ENCODE data around the gene CLIC6.
A peak's percentile ranks its signal among the peaks of the same experiment; 100 is the strongest.
"Not testable (repeated sequence)": the region's sequence is repeated elsewhere in the genome, so short reads cannot be mapped to it uniquely, and the experiment has no call there.

Gene CLIC6

DNA sequence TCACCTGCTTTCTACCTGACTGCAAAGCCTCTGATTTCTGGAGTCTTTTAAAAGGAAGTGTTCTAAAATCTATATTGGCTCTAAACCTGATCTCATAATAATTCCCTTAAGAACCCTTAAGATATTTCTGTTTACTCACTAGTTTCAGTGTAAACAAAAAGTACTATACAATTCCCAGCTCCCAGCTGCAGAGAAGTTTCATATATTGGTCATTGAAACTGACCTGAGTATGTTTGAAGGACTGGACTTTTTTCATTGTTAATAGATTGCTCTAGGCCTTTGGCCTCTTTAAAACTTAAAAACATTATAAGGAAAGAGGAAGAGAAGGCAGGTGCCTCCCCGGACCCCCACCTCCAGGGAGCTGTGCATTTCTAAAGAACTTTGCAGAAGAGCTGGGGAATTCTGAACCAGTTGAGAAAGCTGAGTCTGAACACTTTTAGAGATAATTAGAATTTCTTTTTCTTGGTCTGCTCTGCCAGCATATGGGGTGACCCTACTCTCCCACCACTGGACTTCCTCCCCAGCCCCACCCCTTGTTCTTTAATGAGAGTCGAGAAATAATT is 23.7 kb downstream of the CLIC6 start:
- DNase-seq (ENCODE audit: low read depth in 3 of 3), result no peak

DNA sequence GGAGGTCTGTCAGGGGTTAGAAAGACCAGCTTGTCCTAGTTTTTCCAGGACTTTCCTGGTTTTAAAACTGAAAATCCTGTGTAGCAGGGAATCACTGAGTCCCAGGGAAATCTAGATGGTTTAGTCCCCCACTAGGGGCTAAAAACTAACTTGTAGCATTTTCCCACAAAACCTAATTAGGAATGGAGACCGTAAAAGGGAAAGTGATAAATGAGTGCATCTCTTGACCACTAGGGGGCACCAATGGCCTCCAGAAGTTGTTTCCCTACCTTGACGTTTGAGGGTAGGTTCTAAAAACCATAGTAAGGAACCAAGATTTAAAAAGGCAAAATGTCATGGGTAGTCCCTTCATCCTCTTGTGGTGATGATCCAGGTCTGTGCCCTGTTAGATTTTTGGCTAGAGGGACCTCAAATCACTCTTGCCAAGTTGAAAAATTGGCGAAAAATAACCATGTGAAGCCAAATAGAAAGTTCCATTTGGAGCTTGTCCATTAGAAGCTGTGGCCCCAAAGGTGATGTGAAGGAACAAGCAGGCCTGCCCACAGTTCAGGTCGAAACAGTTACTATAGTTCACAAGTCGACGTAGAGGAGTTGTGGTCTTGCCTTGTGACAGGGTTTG is 24.5 kb downstream of the CLIC6 start:
- peak in 2 of 3 experiments; percentile 24 to 48 for DNase-seq (ENCODE audit: low read depth in 3 of 3)

DNA sequence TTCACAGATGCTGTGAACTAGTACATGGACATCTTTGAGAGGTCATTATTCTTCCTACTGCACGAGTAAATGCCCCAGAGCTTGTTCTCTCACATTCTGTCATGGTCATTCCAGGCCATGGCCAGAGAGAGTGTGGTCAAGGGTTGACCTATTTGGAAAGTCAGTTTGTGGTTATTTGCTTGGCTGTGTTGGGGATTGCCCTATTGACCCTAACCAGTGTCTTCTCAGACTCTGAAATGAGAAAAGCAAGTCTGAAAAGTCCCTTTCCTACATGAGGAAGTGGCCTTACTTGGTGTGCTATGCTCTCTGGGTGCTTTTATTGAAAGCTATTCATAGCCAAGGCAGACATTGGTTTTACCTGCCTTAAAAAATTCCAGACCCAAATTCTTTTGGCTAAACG is 26.6 kb downstream of the CLIC6 start:
- no peak for DNase-seq (ENCODE audit: low read depth in 3 of 3)

DNA sequence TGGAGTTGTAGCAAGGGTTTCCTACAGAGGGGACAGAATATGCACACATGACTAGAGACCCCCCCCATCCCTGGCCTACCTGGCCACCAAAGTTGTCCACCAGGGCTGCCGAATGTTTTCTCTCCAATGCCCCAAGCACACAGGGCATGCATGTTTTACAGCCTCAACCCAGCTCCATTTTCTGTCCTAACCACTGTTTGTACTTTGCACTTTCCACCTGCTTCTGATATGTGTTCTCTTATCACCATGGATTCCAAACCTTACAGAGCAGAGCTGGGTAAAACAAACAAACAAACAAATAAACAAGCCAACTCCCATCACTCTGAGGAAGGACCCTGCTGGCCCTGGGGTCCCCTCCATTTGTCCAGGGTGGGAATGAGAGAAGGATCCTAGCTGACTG is 27.3 kb downstream of the CLIC6 start:
- no peak for DNase-seq (ENCODE audit: low read depth in 3 of 3)

DNA sequence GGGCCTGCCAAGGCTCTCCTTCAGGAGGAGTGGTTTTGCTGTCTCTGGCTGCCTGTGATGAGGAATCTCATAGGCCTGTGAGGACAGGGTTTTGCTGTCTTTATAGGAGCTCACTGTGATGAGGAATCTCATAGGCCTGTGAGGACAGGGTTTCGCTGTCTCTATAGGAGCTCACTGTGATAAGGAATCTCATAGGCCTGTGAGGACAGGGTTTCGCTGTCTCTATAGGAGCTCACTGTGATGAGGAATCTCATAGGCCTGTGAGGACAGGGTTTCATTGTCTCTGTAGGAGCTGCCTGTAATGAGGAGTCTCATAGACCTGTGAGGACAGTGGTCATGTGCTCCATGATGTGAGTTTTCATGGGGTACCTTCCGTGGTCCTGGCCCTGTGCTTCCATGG is 29.0 kb downstream of the CLIC6 start:
- DNase-seq (ENCODE audit: low read depth in 3 of 3), result no peak

DNA sequence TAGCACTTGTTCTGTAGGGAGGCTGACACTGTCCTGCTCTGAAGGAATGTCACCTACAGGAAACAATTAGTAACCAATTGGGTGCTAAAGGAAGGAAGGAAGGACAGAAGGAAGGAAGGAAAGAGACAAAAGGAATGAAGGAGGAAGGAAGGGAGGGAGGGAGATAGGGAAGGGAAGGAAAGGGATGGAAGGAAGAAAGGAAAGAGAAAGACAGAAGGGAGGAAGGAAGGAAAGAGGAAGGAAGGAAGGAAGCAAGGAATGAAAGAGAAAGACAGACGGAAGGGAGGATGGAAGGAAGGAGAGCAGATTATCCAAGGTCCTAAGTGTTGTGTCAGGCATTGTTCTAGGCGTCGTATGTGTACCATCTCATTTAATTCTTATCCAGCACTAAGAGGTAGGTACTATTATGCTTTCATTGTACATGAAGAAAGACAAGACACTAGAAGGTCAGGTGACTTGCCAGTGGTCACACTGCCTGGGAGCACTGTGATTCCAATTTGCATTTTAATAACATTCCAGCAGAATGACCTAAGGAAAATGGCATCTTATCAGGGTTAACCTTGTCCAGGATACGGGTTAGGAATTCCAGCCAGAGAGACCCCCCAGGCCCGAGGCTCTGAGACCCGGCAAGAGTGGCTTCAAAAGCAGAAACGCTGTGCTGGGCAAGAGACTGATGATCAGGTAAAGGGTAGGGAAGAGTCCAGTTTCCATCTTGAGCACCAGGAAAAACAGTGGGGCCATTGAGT is 29.6 kb downstream of the CLIC6 start:
- DNase-seq (ENCODE audit: low read depth in 3 of 3), result no peak

DNA sequence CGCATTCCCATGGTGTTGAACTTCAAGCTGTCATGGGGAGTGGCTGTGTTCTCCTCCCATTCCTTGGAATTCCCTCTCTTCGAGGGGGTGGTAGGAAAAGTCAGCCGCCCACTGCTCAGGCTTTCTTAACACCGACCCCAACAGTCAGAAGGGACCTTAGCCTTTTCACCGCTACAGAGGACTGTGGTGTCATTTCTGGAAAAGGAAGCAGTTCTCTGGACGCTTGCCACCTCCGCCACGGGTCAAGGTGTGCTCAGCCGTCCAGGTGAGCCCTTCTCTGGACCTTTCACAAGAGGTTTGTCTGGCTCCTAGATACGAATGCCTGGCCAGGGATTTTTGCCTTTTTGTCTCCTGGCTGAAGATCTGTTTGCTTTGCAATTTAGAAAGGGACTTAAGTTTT is 31.8 kb downstream of the CLIC6 start:
- no peak for DNase-seq (ENCODE audit: low read depth in 3 of 3)

DNA sequence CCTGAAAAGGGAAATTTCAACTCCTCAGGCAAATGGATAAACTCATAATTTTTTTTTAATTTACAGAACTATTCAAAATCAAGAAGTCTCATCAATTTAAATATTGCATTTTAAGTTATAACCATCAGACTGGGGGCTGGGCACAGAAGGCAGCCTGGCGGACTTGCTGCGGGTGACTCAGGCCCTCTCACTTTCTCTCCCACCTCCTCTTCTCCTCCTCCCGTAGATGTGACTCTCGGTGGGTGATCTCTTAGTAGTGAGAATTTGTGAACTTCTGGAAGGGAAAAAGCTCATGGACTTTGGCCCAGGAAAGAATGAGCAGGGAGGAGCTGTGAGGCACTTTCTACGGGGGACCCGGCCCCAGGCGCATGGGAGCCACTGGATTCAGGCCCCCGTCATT is 32.9 kb downstream of the CLIC6 start:
- DNase-seq (ENCODE audit: low read depth in 3 of 3), result no peak

DNA sequence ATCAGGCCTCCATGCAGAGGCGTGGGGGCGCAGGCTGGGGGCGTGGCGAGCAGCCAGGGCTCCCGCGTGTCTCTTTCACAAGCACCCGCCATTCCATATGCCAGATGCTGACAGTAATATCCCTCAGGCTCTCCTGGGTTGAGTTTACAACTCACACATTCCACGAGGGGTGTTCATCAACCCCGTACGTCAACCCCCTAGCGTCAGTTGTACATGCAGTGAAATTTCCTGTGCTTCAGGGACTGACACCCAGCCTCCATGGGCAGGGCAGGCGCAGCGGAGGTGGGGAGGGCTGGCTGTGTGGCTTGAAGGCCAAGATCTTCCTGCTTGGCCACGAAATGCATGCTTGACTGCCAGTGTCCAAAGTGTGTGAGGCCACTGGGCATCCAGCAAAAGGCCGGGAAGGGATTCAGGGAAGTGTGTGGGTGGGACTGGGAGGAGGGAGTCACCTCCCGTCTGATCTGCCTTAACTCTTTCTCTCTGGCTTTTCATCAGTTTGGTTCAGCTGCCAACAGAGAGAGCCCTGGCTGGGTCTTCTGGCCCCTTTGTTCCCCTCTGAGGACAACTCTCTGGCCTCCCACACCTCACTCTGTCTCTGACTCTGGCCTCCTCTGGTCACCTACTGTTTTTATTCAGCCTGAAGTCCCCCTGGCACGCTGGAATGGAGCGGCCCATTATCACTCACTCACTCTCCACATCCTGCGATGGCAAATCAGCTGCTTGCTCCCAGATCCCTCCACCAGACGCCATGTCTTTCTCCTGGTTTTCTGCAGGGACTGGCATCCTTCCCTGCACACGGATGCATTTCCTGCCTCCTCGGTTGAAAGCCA is 33.8 kb downstream of the CLIC6 start:
- no peak for DNase-seq (ENCODE audit: low read depth in 3 of 3)

DNA sequence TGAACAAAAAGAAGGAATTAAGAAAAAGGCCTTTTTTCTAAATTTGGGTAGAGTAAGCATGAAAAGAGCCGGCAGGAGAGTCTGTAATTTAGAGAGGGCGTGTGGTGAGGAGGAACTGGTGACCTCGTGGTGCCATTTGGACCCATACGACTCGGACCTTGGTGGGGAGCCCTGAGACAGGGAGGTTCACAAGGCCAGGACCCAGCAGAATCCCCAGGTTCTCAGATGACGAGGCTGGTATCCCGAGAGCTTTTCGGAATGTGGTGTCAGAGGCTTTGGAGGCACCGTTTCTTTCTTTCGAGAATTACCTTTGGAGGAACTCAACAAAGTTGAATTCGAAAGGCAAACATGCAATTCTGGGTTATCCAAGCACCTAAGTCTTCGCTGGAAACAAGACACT is 34.8 kb downstream of the CLIC6 start:
- no peak for DNase-seq (ENCODE audit: low read depth in 3 of 3)

DNA sequence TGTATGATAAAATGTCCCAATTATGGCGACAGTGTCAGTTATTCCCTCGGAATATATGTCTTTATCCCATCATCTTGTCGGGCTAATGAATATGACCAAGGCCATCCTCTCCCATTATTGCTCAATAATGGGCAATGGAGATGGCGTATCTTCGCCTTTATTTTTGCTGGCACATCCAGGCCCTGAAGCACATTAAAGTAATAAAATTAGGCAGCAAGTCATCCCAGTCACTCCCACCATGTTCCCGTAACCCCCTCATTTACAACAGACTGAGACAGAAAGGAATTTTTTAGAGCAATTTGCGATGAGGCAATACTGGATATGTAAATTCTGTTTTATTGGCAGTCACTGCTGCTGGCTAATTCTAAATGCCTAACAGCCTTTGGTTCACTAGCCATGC is 35.3 kb downstream of the CLIC6 start:
- no peak for DNase-seq (ENCODE audit: low read depth in 3 of 3)

DNA sequence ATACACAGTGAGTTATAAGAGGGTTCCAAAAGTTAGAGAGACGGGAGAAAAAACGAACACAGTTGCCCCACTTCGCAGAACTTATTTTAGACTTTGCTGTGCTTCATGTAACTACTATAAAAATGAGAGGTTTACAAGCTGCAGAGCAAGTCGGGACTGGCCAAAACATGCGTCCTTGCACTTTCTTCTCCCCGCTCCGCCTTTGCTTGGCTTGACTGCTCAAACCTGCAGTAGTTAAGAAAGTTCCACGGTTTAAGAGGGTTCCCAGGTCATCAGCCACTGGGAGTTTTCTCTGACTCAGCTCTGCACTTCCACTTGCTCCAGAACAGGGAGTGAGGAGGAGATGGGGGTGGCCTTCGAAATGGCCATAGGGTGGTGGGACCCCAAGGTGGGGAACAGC is 36.2 kb downstream of the CLIC6 start:
- DNase-seq (ENCODE audit: low read depth in 3 of 3), result no peak

DNA sequence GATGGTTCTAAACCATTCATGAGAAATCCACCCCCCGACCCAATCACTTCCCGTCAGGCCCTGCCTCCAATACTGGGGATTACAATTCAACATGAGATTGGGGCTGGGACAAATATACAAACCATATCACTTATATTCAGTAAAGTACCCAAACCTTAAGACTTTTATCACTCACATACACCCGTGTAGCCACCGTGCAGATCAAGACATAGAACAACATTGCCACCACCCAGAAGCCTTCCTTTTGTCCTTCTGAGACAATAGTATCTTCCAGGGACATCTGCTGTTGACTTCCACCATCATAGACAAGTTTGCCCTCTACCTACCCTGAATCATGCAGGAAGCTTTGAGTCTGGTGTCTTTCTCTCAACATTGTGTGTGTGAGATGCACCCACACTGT is 37.5 kb downstream of the CLIC6 start:
- DNase-seq (ENCODE audit: low read depth in 3 of 3), result no peak

DNA sequence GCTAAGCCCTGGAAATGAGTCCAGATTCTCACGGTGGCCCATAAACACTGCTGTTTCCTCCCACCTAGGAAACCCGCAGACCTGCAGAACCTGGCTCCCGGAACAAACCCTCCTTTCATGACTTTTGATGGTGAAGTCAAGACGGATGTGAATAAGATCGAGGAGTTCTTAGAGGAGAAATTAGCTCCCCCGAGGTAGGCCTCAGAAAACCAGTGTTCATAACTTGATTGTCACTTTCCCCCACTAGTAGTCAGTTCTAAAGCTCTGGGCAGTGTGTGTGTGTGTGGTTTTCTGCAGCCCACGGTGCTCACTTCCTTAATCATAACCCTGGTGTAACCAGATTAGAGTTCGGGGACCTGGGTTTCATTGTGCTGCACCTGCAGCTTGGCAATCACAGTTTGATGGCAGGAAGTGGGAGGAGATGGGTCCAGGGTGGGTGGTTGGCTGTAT is 39.1 kb downstream of the CLIC6 start:
- peak in 2 of 3 experiments; percentile 11 to 54 for DNase-seq (ENCODE audit: low read depth in 3 of 3)

DNA sequence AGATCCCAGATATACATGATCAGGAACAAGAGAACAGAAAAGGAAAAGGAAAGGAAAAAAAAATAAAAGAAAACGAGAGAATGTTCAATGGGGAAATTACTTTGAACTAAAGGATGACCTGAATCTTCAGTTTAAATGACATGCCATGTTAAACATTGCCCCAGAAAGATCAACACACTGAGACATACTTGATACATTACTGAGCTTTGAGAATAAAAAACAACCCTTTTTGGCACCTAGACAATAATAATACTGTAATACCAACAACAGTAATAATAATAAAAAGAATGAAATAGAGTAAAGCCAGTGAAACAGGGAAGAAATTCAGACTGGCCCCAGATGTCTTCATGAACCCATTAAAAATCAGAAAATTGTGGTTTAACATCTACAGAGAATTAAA is 44.8 kb downstream of the CLIC6 start:
- no peak for DNase-seq (ENCODE audit: low read depth in 3 of 3)

DNA sequence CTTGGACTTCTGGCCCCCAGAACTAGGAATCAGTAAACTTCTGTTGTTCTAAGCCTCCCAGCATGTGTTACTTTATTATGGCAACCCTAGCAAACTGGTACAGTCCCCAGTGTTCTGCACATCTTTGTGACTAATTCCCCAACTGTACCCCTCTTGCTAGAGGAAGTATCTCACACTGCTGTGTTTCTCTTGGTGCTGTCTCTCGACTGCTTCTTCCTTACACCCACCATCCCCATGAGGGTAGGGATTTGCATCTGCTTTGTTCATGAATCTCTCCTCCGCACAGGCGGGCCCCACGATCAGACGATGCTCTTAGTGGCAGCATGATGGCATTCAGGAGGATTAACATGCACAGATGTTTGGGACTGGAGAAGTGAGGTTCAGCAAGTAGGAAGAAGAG is 46.7 kb downstream of the CLIC6 start:
- DNase-seq (ENCODE audit: low read depth in 3 of 3), result no peak

DNA sequence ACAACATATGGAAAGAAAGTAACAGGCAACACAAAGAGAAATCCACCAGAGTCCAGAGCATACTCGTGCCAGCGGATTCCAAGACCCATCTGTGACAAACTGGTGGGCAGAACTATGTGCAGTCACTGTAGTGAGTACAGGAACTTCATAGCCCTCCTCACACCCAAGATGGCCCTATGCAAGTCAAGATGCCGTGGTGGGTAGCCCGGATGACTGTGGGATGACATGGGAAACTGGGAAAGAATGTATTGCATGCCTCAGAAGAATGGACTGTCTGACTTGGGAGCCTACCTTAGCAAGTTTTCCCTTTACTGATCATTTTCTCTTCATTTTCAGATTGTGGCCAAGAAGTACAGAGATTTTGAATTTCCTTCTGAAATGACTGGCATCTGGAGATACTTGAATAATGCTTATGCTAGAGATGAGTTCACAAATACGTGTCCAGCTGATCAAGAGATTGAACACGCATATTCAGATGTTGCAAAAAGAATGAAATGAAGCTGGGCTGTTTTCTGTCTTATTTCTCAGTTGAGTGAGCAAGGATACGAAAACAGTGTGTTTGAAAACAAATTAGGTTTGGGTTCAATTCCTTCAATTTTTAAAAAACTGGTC is 47.3 kb downstream of the CLIC6 start:
- no peak for DNase-seq (ENCODE audit: low read depth in 3 of 3)

DNA sequence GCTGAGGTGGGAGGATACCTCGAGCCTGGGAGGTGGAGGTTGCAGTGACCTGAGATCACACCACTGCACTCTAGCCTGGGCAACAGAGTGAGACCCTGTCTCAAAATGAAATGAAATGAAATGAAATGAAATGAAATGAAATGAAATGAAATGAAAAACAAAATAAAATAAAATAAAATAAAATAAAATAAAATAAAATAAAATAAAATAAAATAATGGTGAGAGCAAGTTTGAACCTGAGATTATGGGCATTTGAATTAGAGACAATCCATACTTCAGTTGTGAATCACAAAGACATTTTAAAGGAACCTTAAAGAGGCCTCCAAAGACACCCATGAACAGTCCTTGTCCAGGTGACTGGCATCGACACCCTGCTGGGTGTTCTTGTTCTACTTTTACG is 49.7 kb downstream of the CLIC6 start:
- DNase-seq (ENCODE audit: low read depth in 3 of 3), result not testable (repeated sequence)

DNA sequence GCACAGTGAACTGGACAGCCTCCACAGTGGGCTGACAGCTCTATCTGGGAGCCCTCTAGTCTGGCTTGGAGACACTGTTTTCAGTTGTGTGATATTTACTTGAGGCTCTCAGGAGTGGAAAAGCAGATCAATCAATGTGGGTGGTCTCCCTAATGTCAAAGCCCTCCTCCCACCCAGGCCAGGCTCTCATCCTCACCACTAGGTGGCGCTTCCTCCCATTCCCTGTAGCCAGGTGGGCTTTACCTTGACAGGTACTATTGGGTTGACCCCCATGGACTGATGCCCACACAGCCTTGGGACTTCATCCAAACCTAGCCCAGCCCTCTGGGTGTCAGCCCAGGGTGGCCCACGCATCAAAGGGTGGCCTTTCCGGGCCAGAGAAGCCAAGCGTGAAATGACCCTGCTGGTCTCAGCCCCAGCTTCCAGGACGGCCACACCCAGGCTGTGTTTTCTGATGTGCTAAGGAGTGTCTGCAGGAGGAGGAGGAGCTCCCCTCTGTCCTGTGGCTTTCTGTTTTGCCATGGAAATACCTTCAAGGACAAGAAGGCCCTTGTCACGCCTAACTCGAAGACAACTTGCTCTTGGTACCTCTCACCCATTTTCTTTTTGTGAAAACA is 54.0 kb downstream of the CLIC6 start:
- DNase-seq (ENCODE audit: low read depth in 3 of 3), result peak in 1 of 3 experiments; percentile 17

DNA sequence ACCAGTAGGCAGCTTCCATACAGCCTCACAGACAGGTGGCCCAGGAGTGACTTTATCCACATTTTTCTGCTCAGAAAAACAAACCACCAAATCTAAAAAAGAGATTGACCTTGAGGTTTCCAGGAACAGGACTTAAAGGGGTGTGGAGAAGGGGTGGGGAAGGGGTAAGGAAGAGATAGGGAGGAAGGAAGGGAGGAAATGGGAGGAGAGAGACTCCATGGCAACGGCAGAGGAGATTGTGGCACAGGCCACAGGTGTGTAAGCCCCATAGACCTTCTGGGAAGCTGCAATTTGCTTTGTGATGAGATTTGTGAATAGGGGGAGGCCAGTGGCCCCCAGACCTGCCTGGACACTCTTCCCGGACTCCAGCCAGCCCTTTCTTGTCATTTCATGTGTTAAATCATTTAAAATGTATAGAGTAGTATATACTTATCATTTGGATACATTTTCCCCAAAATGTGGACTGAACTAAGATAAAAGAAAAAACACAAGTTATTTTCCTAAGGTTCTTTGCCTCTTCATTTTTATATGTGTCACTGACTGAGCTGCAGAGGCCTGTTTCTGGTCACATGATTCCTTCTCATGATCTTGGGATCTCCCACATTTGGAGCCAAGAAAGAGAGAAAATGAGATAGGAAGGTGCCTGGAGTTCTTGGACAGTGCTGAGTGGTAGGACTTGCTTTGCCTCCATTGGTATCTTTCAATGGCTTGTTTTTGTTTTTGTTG is 55.5 kb downstream of the CLIC6 start:
- DNase-seq (ENCODE audit: low read depth in 3 of 3), result no peak

DNA sequence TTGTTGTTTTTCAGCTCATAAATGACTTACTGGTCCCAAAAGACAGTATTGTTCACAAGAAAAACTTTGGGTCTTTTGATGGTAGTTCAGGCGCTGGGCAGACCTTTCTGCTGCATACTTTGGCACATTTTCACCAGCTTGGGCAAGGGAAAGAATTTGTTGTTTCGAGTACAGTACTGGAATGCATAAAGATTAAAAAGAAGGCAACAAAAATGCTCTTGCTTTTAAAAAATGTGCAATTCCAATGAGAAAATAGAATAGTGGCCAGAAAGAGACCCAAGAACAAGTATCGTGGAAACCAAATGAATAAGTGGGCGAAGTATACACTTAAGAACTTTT is 56.0 kb downstream of the CLIC6 start:
- DNase-seq (ENCODE audit: low read depth in 3 of 3), result no peak

Data from stimulated activated CD4-positive, alpha-beta T cell treated with anti-CD3 and anti-CD28 coated beads, TNF-alpha, amount 100 ng/mL, for 24 hours (primary cell).